Mesenchymal stem cell (in vitro differentiated cells and primary cell): ENCODE data around the gene TP73.

Source experiments
- DNase-seq: peaks from one replicate; pipeline ENCODE4 v3.0.0-alpha.2; 2013
- H2AFZ ChIP-seq: one replicate; pipeline ENCODE4 v1.6.1; 2013; ENCODE audit warnings: low read depth, mild to moderate bottlenecking, control low read depth, inconsistent platforms, low read length, moderate library complexity
- H2AK5ac ChIP-seq: 2 replicates; pipeline ENCODE4 v1.6.1; 2013; ENCODE audit warnings: low read length, moderate library complexity, mild to moderate bottlenecking, inconsistent platforms; ENCODE audit not compliant: severe bottlenecking
- H2BK120ac ChIP-seq: one replicate; pipeline ENCODE4 v1.6.1; 2013; ENCODE audit warnings: low read depth, mild to moderate bottlenecking, inconsistent platforms, low read length, moderate library complexity
- H2BK12ac ChIP-seq, 2 experiments: one replicate each; pipeline ENCODE4 v1.6.1; 2013; ENCODE audit warnings: inconsistent platforms in 2 of 2, low read length in 2 of 2, mild to moderate bottlenecking in 2 of 2, moderate library complexity in 2 of 2, control low read depth in 1 of 2
- H2BK15ac ChIP-seq: one replicate; pipeline ENCODE4 v1.6.1; 2013; ENCODE audit warnings: mild to moderate bottlenecking, low read depth, inconsistent platforms; ENCODE audit not compliant: poor library complexity, severe bottlenecking
- H2BK5ac ChIP-seq: 2 replicates; pipeline ENCODE4 v1.6.1; 2013; ENCODE audit warnings: low read depth, mild to moderate bottlenecking, low read length, control low read depth, inconsistent platforms; ENCODE audit not compliant: poor library complexity, severe bottlenecking
- H3K14ac ChIP-seq, 2 experiments: one replicate each; pipeline ENCODE4 v1.6.1; 2013; ENCODE audit warnings: inconsistent platforms in 2 of 2, low read length in 2 of 2, control low read depth in 1 of 2, mild to moderate bottlenecking in 1 of 2, moderate library complexity in 1 of 2
- H3K18ac ChIP-seq, 2 experiments: one replicate each; pipeline ENCODE4 v1.6.1; 2013; ENCODE audit warnings: inconsistent platforms in 2 of 2, low read length in 2 of 2, control low read depth in 1 of 2, low read depth in 1 of 2, mild to moderate bottlenecking in 1 of 2
- H3K23ac ChIP-seq, 2 experiments: one replicate each; pipeline ENCODE4 v1.6.1; 2013; ENCODE audit warnings: inconsistent platforms in 2 of 2, low read length in 2 of 2, mild to moderate bottlenecking in 2 of 2, moderate library complexity in 2 of 2, control low read depth in 1 of 2
- H3K27ac ChIP-seq: 2 replicates; pipeline ENCODE4 v1.5.1; 2013; ENCODE audit warnings: mild to moderate bottlenecking, moderate library complexity, low read length, control low read depth, inconsistent platforms; ENCODE audit not compliant: poor library complexity, severe bottlenecking
- H3K27me3 ChIP-seq, 2 experiments: 2 replicates each; pipeline versions ENCODE4 v1.6.1 to v1.7.0; 2013; ENCODE audit warnings: low read length in 2 of 2, mild to moderate bottlenecking in 2 of 2, moderate library complexity in 2 of 2, control low read depth in 1 of 2, inconsistent platforms in 1 of 2; ENCODE audit not compliant: control insufficient read depth in 1 of 2, insufficient read depth in 1 of 2
- H3K36me3 ChIP-seq, 2 experiments: 2 replicates each; pipeline versions ENCODE4 v1.6.1 to v1.7.0; 2013; ENCODE audit warnings: low read length in 2 of 2, control low read depth in 1 of 2, inconsistent platforms in 1 of 2, low read depth in 1 of 2, mild to moderate bottlenecking in 1 of 2; ENCODE audit not compliant: insufficient read depth in 2 of 2, control insufficient read depth in 1 of 2
- H3K4ac ChIP-seq, 2 experiments: one replicate each; pipeline ENCODE4 v1.6.1; 2013; ENCODE audit warnings: inconsistent platforms in 2 of 2, low read length in 2 of 2, mild to moderate bottlenecking in 2 of 2, moderate library complexity in 2 of 2, control low read depth in 1 of 2, low read depth in 1 of 2
- H3K4me1 ChIP-seq: 2 replicates; pipeline ENCODE4 v1.6.1; 2013; ENCODE audit warnings: low read depth, low read length, control low read depth; ENCODE audit not compliant: control insufficient read depth, insufficient read depth
- H3K4me2 ChIP-seq: 2 replicates; pipeline ENCODE4 v1.6.1; 2013; ENCODE audit warnings: low read length, mild to moderate bottlenecking, inconsistent platforms; ENCODE audit not compliant: poor library complexity, severe bottlenecking
- H3K4me3 ChIP-seq, 2 experiments: 2 replicates each; pipeline versions ENCODE4 v1.5.1 to v1.7.0; 2013; ENCODE audit warnings: low read length in 2 of 2, mild to moderate bottlenecking in 2 of 2, control low read depth in 1 of 2, low read depth in 1 of 2; ENCODE audit not compliant: insufficient read depth in 1 of 2
- H3K79me1 ChIP-seq: replicated peaks from 2 replicates; pipeline ENCODE4 v1.6.1; 2013; ENCODE audit warnings: mild to moderate bottlenecking, control low read depth, low read length, inconsistent platforms; ENCODE audit not compliant: poor library complexity, severe bottlenecking
- H3K9ac ChIP-seq: 2 replicates; pipeline ENCODE4 v1.7.0; 2013; ENCODE audit warnings: mild to moderate bottlenecking, low read length, moderate library complexity
- H3K9me3 ChIP-seq: 2 replicates; pipeline ENCODE4 v1.7.0; 2013; ENCODE audit warnings: mild to moderate bottlenecking, low read length; ENCODE audit not compliant: control insufficient read depth
- H4K8ac ChIP-seq: one replicate; pipeline ENCODE4 v1.6.1; 2013; ENCODE audit warnings: inconsistent platforms, mild to moderate bottlenecking, low read length, moderate library complexity
- H4K91ac ChIP-seq: one replicate; pipeline ENCODE4 v1.6.1; 2013; ENCODE audit warnings: mild to moderate bottlenecking, low read length, inconsistent platforms
- WGBS: methylation state at CpG from one replicate; pipeline ENCODE4 v1.1.7; 2013; ENCODE audit warnings: mixed read lengths; 5-methylcytosine and 5-hydroxymethylcytosine counted together

Gene TP73

DNA sequence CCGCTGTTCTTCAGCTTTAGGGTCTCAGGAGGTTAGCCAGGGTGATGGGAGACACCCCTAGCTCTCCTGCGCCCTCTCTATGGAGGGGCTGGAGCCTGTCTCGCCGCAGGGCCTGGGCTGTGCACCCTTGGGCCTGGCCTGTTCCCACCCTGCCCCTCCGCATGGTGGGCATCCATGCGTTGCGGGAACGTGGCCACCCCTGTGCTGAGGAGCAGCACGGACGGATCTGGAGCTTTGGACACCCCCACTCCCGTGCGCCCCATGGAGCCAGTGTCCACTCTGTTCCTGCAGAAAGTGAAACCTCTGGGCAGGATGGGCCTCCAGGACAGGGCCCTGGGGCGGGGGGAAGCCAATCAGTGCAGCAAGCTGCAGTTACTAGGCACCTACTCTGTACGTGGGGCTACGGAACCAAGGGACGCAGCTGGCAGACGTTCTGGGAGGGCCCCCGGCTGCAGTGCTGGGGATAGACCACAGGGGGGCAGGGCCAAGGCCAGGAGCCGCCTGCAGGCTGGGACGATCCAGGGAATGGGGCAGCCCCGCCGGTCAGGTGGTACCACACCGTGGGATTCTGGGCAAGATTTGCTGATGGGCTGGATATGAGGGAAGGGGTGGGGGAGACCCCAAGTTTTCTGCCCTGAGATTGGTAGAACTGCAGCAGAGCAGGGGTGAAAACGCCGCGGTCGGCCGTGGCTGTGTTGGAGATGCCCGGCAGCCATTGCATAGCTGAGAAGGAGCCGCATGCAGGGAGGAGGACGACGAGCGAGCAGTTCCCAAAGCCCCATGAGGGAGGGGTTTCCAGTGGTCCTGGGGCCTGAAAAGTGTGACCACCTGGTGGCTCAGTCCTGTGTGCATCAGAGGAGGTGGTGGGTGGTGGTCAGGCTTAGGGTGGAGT lies 43.3 kb downstream of the TP73 start:
- H3K14ac ChIP-seq: no peak overlapping the region
- no peak overlapping the region for H2AK5ac ChIP-seq
- H3K9ac ChIP-seq: no peak overlapping the region
- 48% methylated on average over 33 of the region's 33 CpGs for WGBS
- no peaks in the 10 kb centered on the region for H3K9me3 ChIP-seq
- H3K27ac ChIP-seq: no peak overlapping the region
- H2BK120ac ChIP-seq: no peak overlapping the region
- H3K4me2 ChIP-seq: no peak overlapping the region
- H4K91ac ChIP-seq: peak overlapping the region; percentile 25
- H3K4me3 ChIP-seq: peak overlapping the region in 1 of 2 experiments; percentile 51
- H3K4ac ChIP-seq: no peak overlapping the region
- H4K8ac ChIP-seq: no peak overlapping the region
- peaks cover 6% of the 10 kb centered on the region for H3K4me1 ChIP-seq
- H3K23ac ChIP-seq: no peak overlapping the region
- peak; percentile 34 for DNase-seq
- no peaks in the 10 kb centered on the region for H3K79me1 ChIP-seq
- no peaks in the 10 kb centered on the region for H3K36me3 ChIP-seq
- peaks cover 28 to 72% of the 10 kb centered on the region in 2 experiments for H3K27me3 ChIP-seq
- no peak overlapping the region for H2BK15ac ChIP-seq
- no peak overlapping the region for H2BK12ac ChIP-seq
- H2BK5ac ChIP-seq: no peak overlapping the region
- H3K18ac ChIP-seq: no peak overlapping the region
- H2AFZ ChIP-seq: no peak overlapping the region

- Histone ChIP-seq H3K4me2 (no peak overlapping the region), H3K9ac (no peak overlapping the region), H3K79me1 (no peaks in the 10 kb centered on the region), H2BK12ac (no peak overlapping the region), H3K4ac (no peak overlapping the region), H2BK120ac (no peak overlapping the region), H3K27ac (no peak overlapping the region), H3K23ac (no peak overlapping the region), H3K4me1 (peaks cover 6% of the 10 kb centered on the region), H2BK5ac (no peak overlapping the region), H3K18ac (no peak overlapping the region), H3K36me3 (no peaks in the 10 kb centered on the region), H3K27me3 (peaks cover 28 to 71% of the 10 kb centered on the region in 2 experiments), H2AFZ (no peak overlapping the region), H4K91ac (no peak overlapping the region), H3K14ac (no peak overlapping the region), H3K9me3 (no peaks in the 10 kb centered on the region), H4K8ac (no peak overlapping the region), H2AK5ac (no peak overlapping the region), H2BK15ac (no peak overlapping the region), H3K4me3 (no peak overlapping the region)
- 86% methylated on average over 9 of the region's 9 CpGs for WGBS
- DNase-seq: no peak
Observed at GRCh38 chr1:3696689-3697088, 44.4 kb downstream of the TP73 start.

DNA sequence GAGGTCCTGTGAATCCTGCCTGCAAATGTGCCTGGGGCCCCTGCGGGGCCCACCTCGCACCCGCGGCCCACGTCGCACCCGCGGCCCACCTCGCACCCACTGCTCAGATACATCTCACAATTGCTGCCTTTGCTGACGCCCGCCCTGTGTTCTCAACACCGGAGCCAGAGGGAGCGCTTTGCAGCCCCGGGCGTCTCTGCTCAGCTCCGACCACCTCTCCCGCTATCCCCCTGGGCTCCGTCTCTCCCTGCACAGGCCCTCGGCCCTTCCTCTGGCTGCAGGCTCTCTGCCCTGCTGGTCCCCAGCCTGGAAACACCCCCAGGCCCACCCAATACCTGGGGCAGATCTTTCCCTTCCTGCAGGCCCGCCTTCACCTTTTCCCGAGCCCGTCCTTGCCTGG lies 44.8 kb downstream of the TP73 start:
- Histone ChIP-seq H4K8ac (no peak overlapping the region), H2BK12ac (no peak overlapping the region), H3K23ac (no peak overlapping the region), H4K91ac (no peak overlapping the region), H3K4me1 (peaks cover 6% of the 10 kb centered on the region), H2BK5ac (no peak overlapping the region), H3K27ac (no peak overlapping the region), H3K27me3 (peaks cover 28 to 71% of the 10 kb centered on the region in 2 experiments), H3K14ac (no peak overlapping the region), H3K4me3 (no peak overlapping the region), H3K18ac (no peak overlapping the region), H2BK120ac (no peak overlapping the region), H2BK15ac (no peak overlapping the region), H3K4ac (no peak overlapping the region), H2AFZ (no peak overlapping the region), H3K4me2 (no peak overlapping the region), H2AK5ac (no peak overlapping the region), H3K9me3 (no peaks in the 10 kb centered on the region), H3K36me3 (no peaks in the 10 kb centered on the region), H3K79me1 (no peaks in the 10 kb centered on the region), H3K9ac (no peak overlapping the region)
- WGBS: 94% methylated on average over 22 of the region's 22 CpGs
- no peak for DNase-seq

DNA sequence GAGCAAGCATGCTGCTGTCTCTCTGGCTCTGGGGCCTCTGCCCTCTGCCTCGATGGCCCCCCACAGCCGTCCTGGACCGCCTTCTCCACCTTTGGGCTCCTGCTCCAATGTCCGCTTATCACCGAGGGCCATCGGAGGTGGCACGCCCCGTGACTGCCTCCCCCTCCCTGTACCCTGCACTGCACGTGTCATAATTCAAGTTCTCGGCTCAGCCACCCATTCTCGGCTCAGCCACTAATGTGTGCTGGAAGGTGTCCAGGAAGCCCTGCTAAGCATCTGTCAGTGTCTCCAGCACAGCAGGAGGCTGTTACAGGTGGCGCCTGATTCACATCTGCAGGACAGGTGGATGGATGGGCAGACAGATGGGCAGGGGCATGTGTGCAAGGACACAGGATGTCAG lies 45.5 kb downstream of the TP73 start:
- peaks cover 28 to 68% of the 10 kb centered on the region in 2 experiments for H3K27me3 ChIP-seq
- no peak overlapping the region for H2BK12ac ChIP-seq
- H2AFZ ChIP-seq: no peak overlapping the region
- H3K27ac ChIP-seq: no peak overlapping the region
- H3K18ac ChIP-seq: no peak overlapping the region
- no peak overlapping the region for H3K4me3 ChIP-seq
- no peak overlapping the region for H3K23ac ChIP-seq
- H2BK15ac ChIP-seq: no peak overlapping the region
- H4K8ac ChIP-seq: no peak overlapping the region
- DNase-seq: no peak
- WGBS: 87% methylated on average over 12 of the region's 12 CpGs
- H3K36me3 ChIP-seq: no peaks in the 10 kb centered on the region
- peaks cover 6% of the 10 kb centered on the region for H3K4me1 ChIP-seq
- no peak overlapping the region for H2BK5ac ChIP-seq
- H3K4ac ChIP-seq: no peak overlapping the region
- H3K9me3 ChIP-seq: no peaks in the 10 kb centered on the region
- H2BK120ac ChIP-seq: no peak overlapping the region
- H3K79me1 ChIP-seq: no peaks in the 10 kb centered on the region
- no peak overlapping the region for H4K91ac ChIP-seq
- no peak overlapping the region for H3K4me2 ChIP-seq
- no peak overlapping the region for H3K9ac ChIP-seq
- no peak overlapping the region for H3K14ac ChIP-seq
- H2AK5ac ChIP-seq: no peak overlapping the region
